ENCODE measurements around the gene AMPD1. TPM values are rescaled to one million over a fixed set of nuclear protein-coding genes. Genes with fewer than 3 reads are reported as not detected.

The AMPD1 gene
- total and polyA plus RNA-seq, 2 of the 13 experiments (the other 11 are each of a cell fraction or from before 2014, with no cell fraction given) = not detected

DNA sequence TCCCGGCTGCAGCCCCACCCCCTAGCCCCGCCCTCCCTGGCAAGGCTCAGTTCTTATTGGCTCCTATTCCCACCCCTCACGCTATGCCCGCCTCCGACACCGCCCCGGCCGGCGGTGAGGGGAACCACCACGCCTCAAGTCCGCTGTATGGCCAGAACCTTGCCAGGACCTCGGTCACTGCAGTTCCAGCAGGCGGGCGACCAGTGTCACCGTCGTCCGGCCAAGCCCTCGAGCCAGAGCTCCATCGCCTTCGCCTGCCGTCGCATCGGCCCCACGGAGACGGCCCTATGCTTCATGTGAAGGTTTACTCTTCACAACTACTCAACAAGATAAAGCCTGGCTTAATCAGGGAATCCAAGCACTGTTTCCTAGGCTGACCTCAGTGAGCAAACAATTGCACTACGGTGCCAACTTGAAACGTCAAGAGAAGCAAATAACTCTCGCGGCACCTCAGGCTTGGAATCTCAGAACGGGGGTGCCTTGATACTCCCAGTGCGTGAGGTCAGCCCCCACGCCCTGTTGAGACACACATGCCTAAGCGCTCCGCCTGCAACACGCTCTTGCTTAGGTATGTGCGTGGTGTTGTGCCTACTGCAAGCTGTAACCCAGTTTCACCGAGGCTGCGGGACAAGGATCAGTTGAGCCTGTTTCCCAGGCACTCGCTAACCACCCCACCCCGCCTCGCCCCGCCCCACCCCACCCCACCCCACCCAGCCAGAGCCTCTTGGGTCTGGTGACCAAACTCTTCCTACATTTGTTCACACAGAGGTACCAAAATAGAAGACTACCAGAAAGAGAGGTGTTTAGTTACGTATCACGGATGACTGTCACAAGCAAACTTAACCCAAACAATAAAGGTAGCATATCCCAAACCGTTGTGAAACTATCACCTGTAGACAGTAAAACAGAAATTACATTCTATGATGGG, 25.0 kb downstream of the AMPD1 start (continued):
- TF ChIP-seq ATRX (CRISPR knock-in tag; IDR thresholded peaks at IDR 0.05; ENCODE audit: borderline replicate concordance) (no peak), TCF7L2 (IDR thresholded peaks at IDR 0.05; ENCODE audit: low read depth, low read length) (no peak), YEATS4 (CRISPR knock-in tag; IDR thresholded peaks at IDR 0.05; ENCODE audit: borderline replicate concordance) (0 out of 2 replicates have a peak, but pooled peaks have one; percentile 29), ZNF720 (CRISPR knock-in tag; IDR thresholded peaks at IDR 0.05) (no peak), ATF7 (IDR thresholded peaks at IDR 0.05) (no peak), ATF7 (CRISPR knock-in tag; IDR thresholded peaks at IDR 0.05) (no peak), ZNF232 (CRISPR knock-in tag; IDR thresholded peaks at IDR 0.05; ENCODE audit: borderline replicate concordance) (0 out of 2 replicates have a peak, but pooled peaks have one; percentile 58), RNF2 (conservative IDR thresholded peaks at IDR 0.05; ENCODE audit: low read depth) (peak; percentile 62; the same call in 1 of the 2 replicates), THAP11 (CRISPR knock-in tag; IDR thresholded peaks at IDR 0.05) (0 out of 2 replicates have a peak, but pooled peaks have one; percentile 16), THYN1 (CRISPR knock-in tag; IDR thresholded peaks at IDR 0.05; ENCODE audit: borderline replicate concordance, low read depth) (no peak), ZBTB21 (CRISPR knock-in tag; IDR thresholded peaks at IDR 0.05) (no peak), REPIN1 (CRISPR knock-in tag; IDR thresholded peaks at IDR 0.05; ENCODE audit: borderline replicate concordance, low read depth) (peak; percentile 42; the same call in 1 of the 2 replicates), EZH2 (conservative IDR thresholded peaks at IDR 0.05; ENCODE audit: low read depth, low read length) (no peak)
- TF ChIP-seq, protein P1, sequence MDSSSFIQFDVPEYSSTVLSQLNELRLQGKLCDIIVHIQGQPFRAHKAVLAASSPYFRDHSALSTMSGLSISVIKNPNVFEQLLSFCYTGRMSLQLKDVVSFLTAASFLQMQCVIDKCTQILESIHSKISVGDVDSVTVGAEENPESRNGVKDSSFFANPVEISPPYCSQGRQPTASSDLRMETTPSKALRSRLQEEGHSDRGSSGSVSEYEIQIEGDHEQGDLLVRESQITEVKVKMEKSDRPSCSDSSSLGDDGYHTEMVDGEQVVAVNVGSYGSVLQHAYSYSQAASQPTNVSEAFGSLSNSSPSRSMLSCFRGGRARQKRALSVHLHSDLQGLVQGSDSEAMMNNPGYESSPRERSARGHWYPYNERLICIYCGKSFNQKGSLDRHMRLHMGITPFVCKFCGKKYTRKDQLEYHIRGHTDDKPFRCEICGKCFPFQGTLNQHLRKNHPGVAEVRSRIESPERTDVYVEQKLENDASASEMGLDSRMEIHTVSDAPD (CRISPR knock-in tag; IDR thresholded peaks at IDR 0.05) = no peak
- TF ChIP-seq, protein P2, sequence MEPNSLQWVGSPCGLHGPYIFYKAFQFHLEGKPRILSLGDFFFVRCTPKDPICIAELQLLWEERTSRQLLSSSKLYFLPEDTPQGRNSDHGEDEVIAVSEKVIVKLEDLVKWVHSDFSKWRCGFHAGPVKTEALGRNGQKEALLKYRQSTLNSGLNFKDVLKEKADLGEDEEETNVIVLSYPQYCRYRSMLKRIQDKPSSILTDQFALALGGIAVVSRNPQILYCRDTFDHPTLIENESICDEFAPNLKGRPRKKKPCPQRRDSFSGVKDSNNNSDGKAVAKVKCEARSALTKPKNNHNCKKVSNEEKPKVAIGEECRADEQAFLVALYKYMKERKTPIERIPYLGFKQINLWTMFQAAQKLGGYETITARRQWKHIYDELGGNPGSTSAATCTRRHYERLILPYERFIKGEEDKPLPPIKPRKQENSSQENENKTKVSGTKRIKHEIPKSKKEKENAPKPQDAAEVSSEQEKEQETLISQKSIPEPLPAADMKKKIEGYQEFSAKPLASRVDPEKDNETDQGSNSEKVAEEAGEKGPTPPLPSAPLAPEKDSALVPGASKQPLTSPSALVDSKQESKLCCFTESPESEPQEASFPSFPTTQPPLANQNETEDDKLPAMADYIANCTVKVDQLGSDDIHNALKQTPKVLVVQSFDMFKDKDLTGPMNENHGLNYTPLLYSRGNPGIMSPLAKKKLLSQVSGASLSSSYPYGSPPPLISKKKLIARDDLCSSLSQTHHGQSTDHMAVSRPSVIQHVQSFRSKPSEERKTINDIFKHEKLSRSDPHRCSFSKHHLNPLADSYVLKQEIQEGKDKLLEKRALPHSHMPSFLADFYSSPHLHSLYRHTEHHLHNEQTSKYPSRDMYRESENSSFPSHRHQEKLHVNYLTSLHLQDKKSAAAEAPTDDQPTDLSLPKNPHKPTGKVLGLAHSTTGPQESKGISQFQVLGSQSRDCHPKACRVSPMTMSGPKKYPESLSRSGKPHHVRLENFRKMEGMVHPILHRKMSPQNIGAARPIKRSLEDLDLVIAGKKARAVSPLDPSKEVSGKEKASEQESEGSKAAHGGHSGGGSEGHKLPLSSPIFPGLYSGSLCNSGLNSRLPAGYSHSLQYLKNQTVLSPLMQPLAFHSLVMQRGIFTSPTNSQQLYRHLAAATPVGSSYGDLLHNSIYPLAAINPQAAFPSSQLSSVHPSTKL (CRISPR knock-in tag; IDR thresholded peaks at IDR 0.05) = no peak
- TF ChIP-seq, protein P3, sequence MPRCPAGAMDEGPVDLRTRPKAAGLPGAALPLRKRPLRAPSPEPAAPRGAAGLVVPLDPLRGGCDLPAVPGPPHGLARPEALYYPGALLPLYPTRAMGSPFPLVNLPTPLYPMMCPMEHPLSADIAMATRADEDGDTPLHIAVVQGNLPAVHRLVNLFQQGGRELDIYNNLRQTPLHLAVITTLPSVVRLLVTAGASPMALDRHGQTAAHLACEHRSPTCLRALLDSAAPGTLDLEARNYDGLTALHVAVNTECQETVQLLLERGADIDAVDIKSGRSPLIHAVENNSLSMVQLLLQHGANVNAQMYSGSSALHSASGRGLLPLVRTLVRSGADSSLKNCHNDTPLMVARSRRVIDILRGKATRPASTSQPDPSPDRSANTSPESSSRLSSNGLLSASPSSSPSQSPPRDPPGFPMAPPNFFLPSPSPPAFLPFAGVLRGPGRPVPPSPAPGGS (CRISPR knock-in tag; IDR thresholded peaks at IDR 0.05) = 0 out of 2 replicates have a peak, but pooled peaks have one; percentile 22
- TF ChIP-seq, protein P4, sequence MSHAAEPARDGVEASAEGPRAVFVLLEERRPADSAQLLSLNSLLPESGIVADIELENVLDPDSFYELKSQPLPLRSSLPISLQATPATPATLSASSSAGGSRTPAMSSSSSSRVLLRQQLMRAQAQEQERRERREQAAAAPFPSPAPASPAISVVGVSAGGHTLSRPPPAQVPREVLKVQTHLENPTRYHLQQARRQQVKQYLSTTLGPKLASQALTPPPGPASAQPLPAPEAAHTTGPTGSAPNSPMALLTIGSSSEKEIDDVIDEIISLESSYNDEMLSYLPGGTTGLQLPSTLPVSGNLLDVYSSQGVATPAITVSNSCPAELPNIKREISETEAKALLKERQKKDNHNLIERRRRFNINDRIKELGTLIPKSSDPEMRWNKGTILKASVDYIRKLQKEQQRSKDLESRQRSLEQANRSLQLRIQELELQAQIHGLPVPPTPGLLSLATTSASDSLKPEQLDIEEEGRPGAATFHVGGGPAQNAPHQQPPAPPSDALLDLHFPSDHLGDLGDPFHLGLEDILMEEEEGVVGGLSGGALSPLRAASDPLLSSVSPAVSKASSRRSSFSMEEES (CRISPR knock-in tag; IDR thresholded peaks at IDR 0.05) = no peak
- TF ChIP-seq, protein P5, sequence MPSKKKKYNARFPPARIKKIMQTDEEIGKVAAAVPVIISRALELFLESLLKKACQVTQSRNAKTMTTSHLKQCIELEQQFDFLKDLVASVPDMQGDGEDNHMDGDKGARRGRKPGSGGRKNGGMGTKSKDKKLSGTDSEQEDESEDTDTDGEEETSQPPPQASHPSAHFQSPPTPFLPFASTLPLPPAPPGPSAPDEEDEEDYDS (CRISPR knock-in tag; IDR thresholded peaks at IDR 0.05) = peak; percentile 67; the same call in 1 of the 2 replicates
